GM12874 (cell line): Measurements from ENCODE around the gene SHKBP1.

Source experiments
- TF ChIP-seq, protein P1 (sequence below): IDR thresholded peaks from 2 replicates; pipeline ENCODE4 v1.5.1; 2011; ENCODE audit warnings: low read depth, mild to moderate bottlenecking, control low read depth, low read length, moderate library complexity; ENCODE audit not compliant: insufficient read depth

SHKBP1 gene

DNA sequence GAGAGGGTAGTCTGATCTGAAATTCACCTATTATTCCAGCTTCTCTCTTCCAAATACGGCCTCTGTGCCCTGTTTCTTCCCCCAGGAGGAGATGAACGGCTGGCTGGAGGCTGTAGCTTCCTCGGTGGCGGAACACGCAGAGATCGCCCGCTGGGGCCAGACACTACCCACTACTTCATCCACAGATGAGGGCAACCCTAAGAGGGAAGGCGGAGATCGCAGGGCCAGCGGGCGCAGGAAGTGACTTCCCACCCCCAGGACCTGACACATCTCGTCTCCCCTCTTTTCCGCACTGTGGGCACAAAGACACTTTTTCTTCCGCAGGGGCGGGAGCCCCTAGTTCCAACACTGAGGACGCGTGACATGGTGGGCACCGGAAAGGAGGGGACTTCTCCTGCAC lies 1.3 kb upstream of the SHKBP1 start:
- TF ChIP-seq, protein P1, sequence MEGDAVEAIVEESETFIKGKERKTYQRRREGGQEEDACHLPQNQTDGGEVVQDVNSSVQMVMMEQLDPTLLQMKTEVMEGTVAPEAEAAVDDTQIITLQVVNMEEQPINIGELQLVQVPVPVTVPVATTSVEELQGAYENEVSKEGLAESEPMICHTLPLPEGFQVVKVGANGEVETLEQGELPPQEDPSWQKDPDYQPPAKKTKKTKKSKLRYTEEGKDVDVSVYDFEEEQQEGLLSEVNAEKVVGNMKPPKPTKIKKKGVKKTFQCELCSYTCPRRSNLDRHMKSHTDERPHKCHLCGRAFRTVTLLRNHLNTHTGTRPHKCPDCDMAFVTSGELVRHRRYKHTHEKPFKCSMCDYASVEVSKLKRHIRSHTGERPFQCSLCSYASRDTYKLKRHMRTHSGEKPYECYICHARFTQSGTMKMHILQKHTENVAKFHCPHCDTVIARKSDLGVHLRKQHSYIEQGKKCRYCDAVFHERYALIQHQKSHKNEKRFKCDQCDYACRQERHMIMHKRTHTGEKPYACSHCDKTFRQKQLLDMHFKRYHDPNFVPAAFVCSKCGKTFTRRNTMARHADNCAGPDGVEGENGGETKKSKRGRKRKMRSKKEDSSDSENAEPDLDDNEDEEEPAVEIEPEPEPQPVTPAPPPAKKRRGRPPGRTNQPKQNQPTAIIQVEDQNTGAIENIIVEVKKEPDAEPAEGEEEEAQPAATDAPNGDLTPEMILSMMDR: no peak

DNA sequence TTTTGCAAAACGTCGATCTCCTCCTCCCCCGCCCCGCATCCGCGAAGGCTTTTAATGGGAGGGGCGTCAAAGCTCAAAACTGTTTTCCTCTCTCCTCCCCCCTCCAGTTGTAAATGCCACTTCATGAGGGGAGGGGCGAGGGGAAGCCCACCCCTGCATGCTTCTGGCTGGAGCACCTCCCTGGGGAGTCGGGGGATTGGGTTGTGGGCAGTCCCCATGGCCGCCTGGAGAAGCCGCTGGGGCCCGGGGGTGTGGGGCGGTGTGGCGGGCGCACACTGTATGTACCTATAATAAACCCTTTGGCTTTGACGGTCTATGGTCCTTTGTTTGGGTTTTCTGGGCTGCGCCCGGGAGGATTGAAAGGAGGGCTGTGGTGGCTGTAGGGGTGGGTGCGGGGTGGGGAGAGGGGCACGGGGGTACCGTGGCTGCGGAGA lies 505 bp upstream of the SHKBP1 start:
- TF ChIP-seq, protein P1: no peak

DNA sequence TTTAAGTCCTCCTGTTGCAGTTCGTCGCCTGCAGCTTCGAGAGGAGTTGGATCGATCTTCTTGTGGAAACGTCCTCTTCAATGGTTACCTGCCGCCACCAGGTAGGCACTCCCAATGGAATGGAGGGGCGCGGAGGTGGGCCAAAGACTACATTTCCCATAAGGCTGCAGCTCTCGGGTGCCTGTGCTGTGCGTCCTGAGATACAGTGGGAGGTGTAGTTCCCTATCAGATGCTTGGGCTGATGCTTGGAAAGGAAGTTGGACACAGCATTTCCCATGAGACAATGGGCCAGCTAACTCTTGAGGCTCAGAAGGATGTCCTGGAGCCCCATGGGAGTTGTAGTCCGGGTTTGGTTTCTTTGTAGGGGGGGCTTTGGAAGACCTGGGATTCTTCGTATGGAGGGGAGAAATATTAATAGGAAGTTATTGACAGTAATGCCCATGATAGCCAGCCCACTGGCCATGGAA lies 1.8 kb downstream of the SHKBP1 start:
- TF ChIP-seq, protein P1: no peak

DNA sequence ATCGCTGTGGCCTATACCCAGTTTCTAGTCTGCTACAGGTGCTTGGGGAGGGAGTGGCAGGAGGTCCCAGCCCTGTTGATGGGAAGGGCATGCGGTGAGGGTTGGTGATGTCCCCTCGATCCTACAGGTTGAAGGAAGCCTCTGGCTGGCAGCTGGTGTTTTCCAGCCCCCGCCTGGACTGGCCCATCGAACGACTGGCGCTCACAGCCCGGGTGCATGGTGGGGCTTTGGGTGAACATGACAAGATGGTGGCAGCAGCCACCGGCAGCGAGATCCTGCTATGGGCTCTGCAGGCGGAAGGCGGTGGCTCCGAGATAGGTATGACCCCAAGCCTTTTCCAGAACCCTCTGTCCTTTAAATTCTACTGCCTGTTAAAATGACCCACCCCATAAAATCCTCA lies 3.9 kb downstream of the SHKBP1 start:
- TF ChIP-seq, protein P1: no peak

DNA sequence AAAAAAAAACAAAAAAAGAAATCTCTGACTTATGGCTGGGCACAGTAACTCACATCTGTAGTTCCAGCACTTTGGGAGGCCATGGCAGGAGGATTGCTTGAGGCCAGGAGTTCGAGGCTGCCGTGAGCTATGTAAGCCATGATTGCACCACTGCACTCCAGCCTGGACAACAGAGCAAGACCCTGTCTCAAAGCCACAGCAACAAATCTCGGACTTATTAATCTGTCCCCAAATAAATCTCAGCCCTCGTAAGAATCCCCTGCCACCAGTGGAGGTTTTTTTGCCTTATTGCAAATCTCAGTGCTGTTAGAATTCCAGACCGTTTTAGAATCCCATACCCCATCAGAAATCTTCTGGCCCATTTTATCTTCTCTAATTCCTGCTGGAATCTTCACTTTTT lies 4.9 kb downstream of the SHKBP1 start:
- TF ChIP-seq, protein P1: no peak

DNA sequence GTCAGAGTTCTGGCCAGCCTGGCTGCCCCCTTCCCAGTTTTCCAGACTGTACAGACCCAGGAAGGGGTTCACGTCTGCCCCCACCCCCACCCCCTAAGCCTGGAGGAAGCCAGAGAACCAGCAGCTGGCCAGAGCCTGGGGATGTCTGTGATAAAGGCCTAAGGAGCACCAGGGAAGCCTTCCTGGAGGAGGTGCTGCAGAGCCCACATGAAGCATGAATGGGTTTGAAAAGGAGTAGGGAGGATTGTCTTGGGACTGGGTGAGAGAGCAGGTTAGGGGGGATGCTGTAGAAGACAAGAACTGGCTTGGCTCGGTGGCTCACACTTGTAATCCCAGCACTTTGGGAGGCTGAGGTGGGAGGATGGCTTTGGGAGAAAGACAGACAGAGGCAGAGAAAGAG lies 5.8 kb downstream of the SHKBP1 start:
- TF ChIP-seq, protein P1: no peak

DNA sequence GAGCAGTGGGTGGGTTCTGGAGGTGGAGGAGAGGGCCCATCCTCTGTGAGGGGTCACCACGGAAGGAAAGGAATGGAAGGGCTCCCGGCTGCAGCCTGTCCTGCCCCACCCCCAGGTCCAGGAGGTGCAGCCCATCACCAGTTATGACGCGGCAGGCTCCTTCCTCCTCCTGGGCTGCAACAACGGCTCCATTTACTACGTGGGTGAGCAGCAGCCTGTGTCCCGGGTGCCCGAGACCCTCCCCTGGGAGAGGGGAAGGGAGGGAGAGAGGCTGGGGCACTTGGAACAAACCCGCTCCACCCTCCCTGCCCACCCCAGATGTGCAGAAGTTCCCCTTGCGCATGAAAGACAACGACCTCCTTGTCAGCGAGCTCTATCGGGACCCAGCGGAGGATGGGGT lies 6.6 kb downstream of the SHKBP1 start:
- TF ChIP-seq, protein P1: no peak
